Activated gamma-delta T cell (primary cell): ENCODE results near the gene GPR135.

Experiments
- DNase-seq: peaks from one replicate; lab custom pipeline; 2025; lab: John Stamatoyannopoulos, UW

The GPR135 gene

DNA sequence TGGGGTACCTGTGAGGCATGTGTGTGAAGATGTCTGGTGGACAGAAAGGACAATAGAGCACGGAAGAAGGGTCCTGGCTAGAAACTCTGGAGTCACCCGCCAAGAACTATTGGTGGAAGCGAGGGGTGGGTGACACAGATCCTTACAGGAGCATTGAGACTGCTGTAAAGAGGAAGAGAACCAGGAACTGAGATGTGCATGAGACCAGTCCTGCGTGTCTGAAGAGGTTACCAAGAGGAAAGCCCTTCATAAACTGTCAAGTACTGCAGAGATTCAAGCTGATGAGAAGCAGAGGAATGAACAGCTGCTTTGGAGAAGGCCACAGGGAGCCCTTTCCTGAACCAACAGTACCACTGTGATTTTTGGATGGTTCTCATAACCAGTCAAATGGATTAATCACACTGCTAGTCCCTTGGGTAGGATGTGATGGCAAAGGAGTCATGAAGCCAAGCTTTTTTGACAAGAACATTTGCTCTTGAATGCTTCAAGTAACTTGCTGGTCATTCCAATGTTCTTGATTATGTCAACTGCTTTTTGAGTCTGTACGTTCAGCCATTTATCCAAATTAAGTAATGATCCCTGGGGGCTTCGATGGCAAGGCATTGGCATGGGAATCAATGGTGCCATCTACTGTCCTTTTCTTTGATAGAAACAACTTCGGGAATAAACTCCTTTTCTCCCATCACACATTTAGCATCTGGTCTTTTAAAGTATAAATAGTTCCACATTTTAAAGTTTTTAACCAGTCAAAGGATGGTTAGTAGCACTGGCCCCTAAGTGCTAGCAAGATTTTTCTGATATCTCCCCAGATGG lies 42.9 kb downstream of the GPR135 start:
- no peak for DNase-seq

DNA sequence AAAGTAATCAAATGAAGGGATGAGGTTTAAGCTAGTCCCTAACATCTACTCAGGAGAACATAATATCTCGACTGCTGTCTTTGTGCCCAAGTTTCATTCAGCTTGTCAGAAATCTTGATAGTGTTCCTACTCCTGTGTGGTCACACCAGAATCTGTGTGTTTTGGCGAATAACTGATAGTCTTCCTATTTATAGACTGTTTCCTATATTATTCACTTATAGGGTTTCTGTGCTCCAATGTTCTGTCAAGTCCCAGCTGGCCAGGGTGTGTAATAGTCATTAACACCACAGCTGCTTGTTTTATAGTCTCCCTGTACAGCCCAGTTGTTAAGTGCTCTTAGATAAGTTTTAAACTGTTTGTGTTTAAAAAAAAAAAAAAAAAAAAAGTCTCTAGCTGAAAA lies 45.9 kb downstream of the GPR135 start:
- no peak for DNase-seq

DNA sequence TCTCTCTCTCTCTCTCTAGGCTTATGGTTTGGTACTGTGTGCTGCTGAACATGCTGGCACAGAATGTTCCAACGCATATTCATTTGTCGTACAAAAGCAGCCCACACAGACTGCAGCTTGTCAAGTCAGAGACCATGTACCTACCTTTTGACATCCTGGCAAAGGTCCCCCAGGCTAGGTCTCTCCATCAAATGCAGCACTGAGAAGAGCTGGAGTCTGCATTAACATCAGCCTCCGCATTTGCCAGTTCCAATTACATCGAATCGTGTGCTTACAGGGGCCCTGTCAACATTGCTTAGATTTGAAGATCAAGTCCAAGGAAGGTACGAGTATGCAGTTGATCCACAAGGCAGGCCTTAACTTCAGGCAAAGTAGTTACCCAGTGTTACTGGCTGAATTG lies 47.9 kb downstream of the GPR135 start:
- DNase-seq, result no peak

DNA sequence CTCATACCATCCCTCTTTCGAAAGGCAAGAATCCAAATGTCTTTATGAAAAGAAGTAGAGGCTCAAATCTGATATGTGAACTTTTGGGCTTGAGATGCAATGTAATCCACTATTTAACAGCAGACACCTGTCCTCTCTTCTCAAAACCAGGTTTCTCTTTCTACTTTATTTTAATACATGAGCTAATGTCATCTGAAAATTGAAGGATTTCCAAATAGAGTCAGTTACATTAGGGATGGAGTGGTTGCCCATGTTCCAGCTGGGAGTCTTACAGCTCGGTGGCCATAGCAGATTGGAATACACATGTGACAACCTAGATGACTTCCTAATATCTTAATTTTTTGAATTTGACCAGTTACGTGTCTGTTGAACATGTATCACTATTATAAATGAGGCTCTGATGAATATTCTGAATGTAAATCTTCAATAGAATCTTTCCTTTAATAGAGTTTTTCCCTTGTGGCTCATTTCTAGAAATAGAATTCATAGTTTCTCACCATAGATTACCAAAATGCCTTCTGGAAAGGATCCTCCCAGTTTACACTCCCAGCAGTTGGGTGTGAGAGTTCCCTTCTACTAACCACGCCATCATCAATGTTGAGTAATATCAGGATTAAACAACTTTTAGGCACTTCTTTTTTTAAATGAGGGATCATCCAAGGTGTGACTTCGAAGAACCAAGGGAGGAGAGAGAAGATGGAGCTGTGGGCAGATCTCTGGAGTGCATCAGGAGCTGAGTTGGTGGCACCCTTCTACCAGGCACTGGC lies 49.2 kb downstream of the GPR135 start:
- no peak for DNase-seq
